Hepatocyte (in vitro differentiated cells): ENCODE results near the gene ITK. TPM values are rescaled to one million over a fixed set of nuclear protein-coding genes. Genes with fewer than 3 reads are reported as not detected.

Experiments
- DNase-seq: peaks from one replicate; pipeline ENCODE4 v3.0.0-alpha.2; 2016; ENCODE audit warnings: low spot score
- H2AFZ ChIP-seq: fragments of 200-600 bp; sonication (generic); 2 replicates; pipeline ENCODE4 v1.6.0; 2016; ENCODE audit warnings: antibody characterized with exemption, mild to moderate bottlenecking
- H3K27ac ChIP-seq: fragments of 200-600 bp; sonication (generic); 2 replicates; pipeline ENCODE4 v1.5.1; 2016; ENCODE audit warnings: mild to moderate bottlenecking
- H3K27me3 ChIP-seq: fragments of 200-600 bp; sonication (generic); 2 replicates; pipeline ENCODE4 v1.6.1; 2016
- H3K36me3 ChIP-seq: fragments of 200-600 bp; sonication (generic); replicated peaks from 2 replicates; pipeline ENCODE4 v1.5.1; 2016; ENCODE audit warnings: low read depth; ENCODE audit not compliant: insufficient read depth
- H3K4me1 ChIP-seq: fragments of 200-600 bp; sonication (generic); 2 replicates; pipeline ENCODE4 v1.5.1; 2016; ENCODE audit warnings: mild to moderate bottlenecking, moderate library complexity; ENCODE audit not compliant: insufficient read depth
- H3K4me2 ChIP-seq: fragments of 200-600 bp; sonication (generic); 2 replicates; pipeline ENCODE4 v1.6.0; 2016
- H3K4me3 ChIP-seq: fragments of 200-600 bp; sonication (generic); 2 replicates; pipeline ENCODE4 v1.5.1; 2016; ENCODE audit warnings: mild to moderate bottlenecking
- H3K79me2 ChIP-seq: fragments of 200-600 bp; sonication (generic); 2 replicates; pipeline ENCODE4 v1.6.0; 2017; ENCODE audit warnings: mild to moderate bottlenecking
- H3K9me2 ChIP-seq: fragments of 200-600 bp; sonication (generic); replicated peaks from 2 replicates; pipeline ENCODE4 v1.6.0; 2017; ENCODE audit warnings: mild to moderate bottlenecking; ENCODE audit not compliant: insufficient read depth
- H3K9me3 ChIP-seq: fragments of 200-600 bp; sonication (generic); 2 replicates; pipeline ENCODE4 v1.5.1; 2016; ENCODE audit warnings: low read depth, mild to moderate bottlenecking
- H4K20me1 ChIP-seq: fragments of 200-600 bp; sonication (generic); 2 replicates; pipeline ENCODE4 v1.6.0; 2016; ENCODE audit warnings: mild to moderate bottlenecking; ENCODE audit not compliant: insufficient read depth, poor library complexity, severe bottlenecking
- CTCF ChIP-seq: fragments of 200-600 bp; sonication (generic); IDR thresholded peaks from 2 replicates; pipeline ENCODE4 v1.5.1; 2016; ENCODE audit warnings: antibody characterized with exemption, mild to moderate bottlenecking; ENCODE audit not compliant: poor library complexity
- EZH2 ChIP-seq: fragments of 200-600 bp; sonication (generic); IDR thresholded peaks from 2 replicates; pipeline ENCODE4 v1.6.1; 2016; ENCODE audit warnings: antibody characterized with exemption, mild to moderate bottlenecking, borderline replicate concordance
- EZH2phosphoT487 ChIP-seq: fragments of 200-600 bp; sonication (generic); IDR thresholded peaks from one replicate; pipeline ENCODE4 v1.6.1; 2018; ENCODE audit warnings: antibody characterized with exemption, mild to moderate bottlenecking, low read depth, moderate library complexity; ENCODE audit not compliant: unreplicated experiment, severe bottlenecking
- whole genome bisulfite sequencing: methylation state at CpG from one replicate; pipeline ENCODE4 v1.1.6; 2016; ENCODE audit warnings: low lambda C conversion rate; ENCODE audit errors: missing lambda C conversion rate; 5-methylcytosine and 5-hydroxymethylcytosine counted together
- polyA plus RNA-seq: library from polyadenylated mRNA; unstranded; fragments of >200 nt; fragmentation: Nextera tagmentation; extraction: Ambion mirVana; gene quantifications from 2 replicates; pipeline ENCODE4 v1.2.1, GENCODE V29; 2016
- total RNA-seq: library from RNA; depleted of rRNA; stranded (reverse); fragments of >200 nt; gene quantifications from 2 replicates; pipeline ENCODE4 v1.2.3, GENCODE V29; 2014

The ITK gene
- total and polyA plus RNA-seq, 2 experiments from 2014 or later, result 0.18 to 0.20 TPM

- DNase-seq, result no peak
- peaks cover 11% of the 10 kb centered on the region for H3K4me1 ChIP-seq
- H3K27ac ChIP-seq, result no peak overlapping the region
- H2AFZ ChIP-seq, result no peak overlapping the region
- H3K36me3 ChIP-seq, result no peaks in the 10 kb centered on the region
- H3K9me3 ChIP-seq, result no peaks in the 10 kb centered on the region
- H3K79me2 ChIP-seq, result peaks cover 24% of the 10 kb centered on the region
- H3K27me3 ChIP-seq, result no peaks in the 10 kb centered on the region
- no peaks in the 10 kb centered on the region for H3K9me2 ChIP-seq
- peak overlapping the region; percentile 84 for H3K4me2 ChIP-seq
- 89% methylated on average over 8 of the region's 8 CpGs for WGBS
- TF ChIP-seq EZH2 (no peak), EZH2phosphoT487 (no peak), CTCF (no peak)
- H4K20me1 ChIP-seq, result no peaks in the 10 kb centered on the region
- no peak overlapping the region for H3K4me3 ChIP-seq
Measured at GRCh38 chr5:157267761-157268480, 87.3 kb downstream of the ITK start.

DNA sequence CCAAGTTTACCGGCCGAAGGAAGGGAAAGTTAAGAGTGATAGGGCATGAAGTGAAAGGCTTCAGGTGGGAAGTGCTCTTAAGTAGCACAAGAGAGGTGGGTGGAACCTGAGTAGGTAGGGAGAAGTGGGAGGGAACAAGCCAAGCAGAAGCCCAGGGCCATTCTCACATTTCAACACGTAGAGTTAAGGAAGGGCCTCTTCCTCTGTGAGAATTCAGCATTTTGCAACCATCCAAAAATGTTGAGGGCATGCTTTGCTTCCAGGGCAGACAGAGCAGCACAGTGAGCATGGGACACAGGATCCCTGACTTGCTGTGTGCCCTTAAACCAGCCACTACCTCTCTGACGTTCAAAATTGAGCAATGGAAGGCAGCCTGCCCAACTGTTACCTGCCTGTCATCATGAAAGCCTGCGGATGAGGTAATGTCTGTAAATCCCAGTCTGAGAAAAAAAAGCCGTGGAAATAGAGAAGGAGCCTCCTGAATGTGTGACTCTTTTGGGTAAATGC lies 88.6 kb downstream of the ITK start:
- Histone ChIP-seq H3K27me3 (no peaks in the 10 kb centered on the region), H3K36me3 (no peaks in the 10 kb centered on the region), H3K9me2 (no peaks in the 10 kb centered on the region), H3K27ac (peak overlapping the region; percentile 2), H3K9me3 (no peaks in the 10 kb centered on the region), H3K79me2 (peaks cover 29% of the 10 kb centered on the region), H3K4me1 (peaks cover 11% of the 10 kb centered on the region), H4K20me1 (no peaks in the 10 kb centered on the region), H3K4me3 (no peak overlapping the region), H2AFZ (no peak overlapping the region), H3K4me2 (no peak overlapping the region)
- WGBS, result 60% methylated on average over 6 of the region's 6 CpGs
- TF ChIP-seq EZH2 (no peak), CTCF (no peak), EZH2phosphoT487 (no peak)
- no peak for DNase-seq

DNA sequence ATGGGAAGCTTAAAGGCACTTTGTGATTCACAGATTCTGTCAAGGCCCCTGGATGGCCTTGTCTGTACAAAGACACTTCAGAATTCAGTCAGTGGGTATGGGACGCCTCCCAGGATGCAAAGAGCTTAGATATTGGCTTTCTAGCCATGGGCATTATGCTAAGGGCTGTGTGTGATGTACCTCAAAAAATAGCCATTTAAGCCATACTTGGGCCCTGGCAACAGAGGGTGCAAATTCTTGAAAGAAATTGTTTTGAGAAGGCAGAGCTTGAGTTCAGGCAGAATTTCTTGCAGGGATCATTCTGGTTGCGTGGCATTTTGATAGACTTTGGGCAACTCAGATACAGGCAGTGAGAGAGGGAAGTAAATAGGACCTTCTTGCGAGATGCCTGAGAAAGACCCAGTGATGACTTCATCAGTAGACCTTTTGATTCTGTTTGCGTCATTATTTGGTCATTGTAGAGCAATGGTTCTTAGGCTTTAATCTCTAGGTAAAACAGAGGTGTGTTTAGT lies 89.2 kb downstream of the ITK start:
- H3K27me3 ChIP-seq, result no peaks in the 10 kb centered on the region
- DNase-seq, result no peak
- no peak overlapping the region for H3K4me2 ChIP-seq
- 97% methylated on average over 4 of the region's 4 CpGs for WGBS
- H3K79me2 ChIP-seq, result peaks cover 33% of the 10 kb centered on the region
- TF ChIP-seq CTCF, result no peak
- TF ChIP-seq EZH2, result no peak
- TF ChIP-seq EZH2phosphoT487, result no peak
- H4K20me1 ChIP-seq, result no peaks in the 10 kb centered on the region
- no peaks in the 10 kb centered on the region for H3K9me3 ChIP-seq
- H3K9me2 ChIP-seq, result no peaks in the 10 kb centered on the region
- peaks cover 11% of the 10 kb centered on the region for H3K4me1 ChIP-seq
- H3K27ac ChIP-seq, result peak overlapping the region; percentile 2
- H2AFZ ChIP-seq, result no peak overlapping the region
- H3K36me3 ChIP-seq, result no peaks in the 10 kb centered on the region
- no peak overlapping the region for H3K4me3 ChIP-seq
